Limb (tissue), 2 donors: ENCODE measurements around the gene SLC16A7.
"Not testable (repeated sequence)": the region's sequence is repeated elsewhere in the genome, so short reads cannot be mapped to it uniquely, and the experiment has no call there.

Experiments
- DNase-seq, 2 donors: peaks; one replicate each; pipeline ENCODE4 v3.0.0-alpha.2; 2016; ENCODE audit errors: extremely low spot score in 2 of 2

The SLC16A7 gene

GRCh38 chr12:59736359-59736758 lies 140.5 kb downstream of the SLC16A7 start:
- DNase-seq: no peak

GRCh38 chr12:59736786-59737185 lies 141.0 kb downstream of the SLC16A7 start:
- DNase-seq: no peak

GRCh38 chr12:59737725-59738463 lies 142.1 kb downstream of the SLC16A7 start:
- no peak for DNase-seq

- no peak for DNase-seq
Measured at GRCh38 chr12:59742841-59743240, 147.0 kb downstream of the SLC16A7 start.

GRCh38 chr12:59744564-59744963 lies 148.7 kb downstream of the SLC16A7 start:
- no peak for DNase-seq

- not testable (repeated sequence) for DNase-seq
Measured at GRCh38 chr12:59751091-59751490, 155.3 kb downstream of the SLC16A7 start.

- DNase-seq: no peak
Measured at GRCh38 chr12:59761542-59761941, 165.7 kb downstream of the SLC16A7 start.

- DNase-seq: no peak
Measured at GRCh38 chr12:59763835-59764234, 168.0 kb downstream of the SLC16A7 start.

GRCh38 chr12:59768031-59768430 lies 172.2 kb downstream of the SLC16A7 start:
- DNase-seq: no peak

- no peak for DNase-seq
Measured at GRCh38 chr12:59780605-59781135, 184.8 kb downstream of the SLC16A7 start.

- DNase-seq: no peak
Measured at GRCh38 chr12:59787610-59788009, 191.8 kb downstream of the SLC16A7 start.

- no peak for DNase-seq
Measured at GRCh38 chr12:59792647-59793046, 196.8 kb downstream of the SLC16A7 start.

- DNase-seq: no peak
Measured at GRCh38 chr12:59803735-59804134, 207.9 kb downstream of the SLC16A7 start.

- DNase-seq: peak in 1 of 2 donors; percentile 19
Measured at GRCh38 chr12:59808317-59808910, 212.6 kb downstream of the SLC16A7 start.

GRCh38 chr12:59811991-59812390 lies 216.2 kb downstream of the SLC16A7 start:
- no peak for DNase-seq

GRCh38 chr12:59812716-59813115 lies 216.9 kb downstream of the SLC16A7 start:
- DNase-seq: no peak

- DNase-seq: no peak
Measured at GRCh38 chr12:59820594-59821011, 224.8 kb downstream of the SLC16A7 start.

- DNase-seq: no peak
Measured at GRCh38 chr12:59823567-59823966, 227.7 kb downstream of the SLC16A7 start.

- no peak for DNase-seq
Measured at GRCh38 chr12:59827767-59828166, 231.9 kb downstream of the SLC16A7 start.

GRCh38 chr12:59828521-59828920 lies 232.7 kb downstream of the SLC16A7 start:
- no peak for DNase-seq

GRCh38 chr12:59833408-59833807 lies 237.6 kb downstream of the SLC16A7 start:
- no peak for DNase-seq

- DNase-seq: no peak
Measured at GRCh38 chr12:59834659-59835474, 239.0 kb downstream of the SLC16A7 start.
